HUES48 (cell line): ENCODE measurements around the gene OTOP2.

Experiments used
- H3K27ac ChIP-seq: one replicate; pipeline ENCODE4 v1.7.0; 2013; ENCODE audit warnings: low read depth, low read length, inconsistent platforms
- H3K27me3 ChIP-seq: 2 replicates; pipeline ENCODE4 v1.6.1; 2013; ENCODE audit warnings: mild to moderate bottlenecking, low read length; ENCODE audit not compliant: control insufficient read depth, insufficient read depth
- H3K36me3 ChIP-seq: 2 replicates; pipeline ENCODE4 v1.6.1; 2013; ENCODE audit warnings: low read length; ENCODE audit not compliant: control insufficient read depth, insufficient read depth
- H3K4me1 ChIP-seq: 2 replicates; pipeline ENCODE4 v1.6.1; 2013; ENCODE audit warnings: mild to moderate bottlenecking, low read length; ENCODE audit not compliant: control insufficient read depth, insufficient read depth
- H3K4me3 ChIP-seq: 2 replicates; pipeline ENCODE4 v1.5.1; 2013; ENCODE audit warnings: mild to moderate bottlenecking, low read depth, low read length
- H3K9ac ChIP-seq: 2 replicates; pipeline ENCODE4 v1.6.1; 2013; ENCODE audit warnings: mild to moderate bottlenecking, low read depth, low read length, moderate library complexity
- H3K9me3 ChIP-seq: 2 replicates; pipeline ENCODE4 v1.6.1; 2013; ENCODE audit warnings: low read length; ENCODE audit not compliant: control insufficient read depth, insufficient read depth

Gene OTOP2

DNA sequence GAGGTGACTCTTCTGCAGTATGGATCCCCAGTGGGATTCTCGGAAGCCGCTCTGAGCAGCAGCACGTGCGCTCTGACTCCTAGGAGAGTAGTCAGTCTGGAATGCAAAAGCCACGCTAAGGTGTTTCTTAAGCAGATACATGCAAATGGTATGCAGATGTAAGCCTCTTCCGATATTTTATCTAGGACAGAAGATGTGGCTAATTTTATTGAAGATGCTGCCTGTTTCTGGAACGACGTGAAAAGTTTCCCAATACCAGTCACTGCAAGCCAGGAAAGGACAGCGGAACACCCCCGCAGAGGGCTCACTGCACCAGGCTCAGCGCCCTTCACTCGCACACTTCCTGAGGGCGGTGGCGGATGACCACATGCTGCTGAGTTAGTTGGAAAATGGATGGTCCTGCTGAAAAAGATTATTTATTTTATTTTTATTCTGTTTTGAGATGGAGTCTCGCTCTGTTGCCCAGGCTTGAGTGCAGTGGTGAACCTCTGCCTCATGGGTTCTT, 40.8 kb upstream of the OTOP2 start:
- H3K27ac ChIP-seq = no peak overlapping the region
- H3K9ac ChIP-seq = no peak overlapping the region
- no peaks in the 10 kb centered on the region; the same call in 1 of the 2 replicates for H3K27me3 ChIP-seq
- H3K4me1 ChIP-seq = peaks cover 9% of the 10 kb centered on the region
- no peak overlapping the region for H3K4me3 ChIP-seq
- no peaks in the 10 kb centered on the region for H3K36me3 ChIP-seq
- no peaks in the 10 kb centered on the region for H3K9me3 ChIP-seq

DNA sequence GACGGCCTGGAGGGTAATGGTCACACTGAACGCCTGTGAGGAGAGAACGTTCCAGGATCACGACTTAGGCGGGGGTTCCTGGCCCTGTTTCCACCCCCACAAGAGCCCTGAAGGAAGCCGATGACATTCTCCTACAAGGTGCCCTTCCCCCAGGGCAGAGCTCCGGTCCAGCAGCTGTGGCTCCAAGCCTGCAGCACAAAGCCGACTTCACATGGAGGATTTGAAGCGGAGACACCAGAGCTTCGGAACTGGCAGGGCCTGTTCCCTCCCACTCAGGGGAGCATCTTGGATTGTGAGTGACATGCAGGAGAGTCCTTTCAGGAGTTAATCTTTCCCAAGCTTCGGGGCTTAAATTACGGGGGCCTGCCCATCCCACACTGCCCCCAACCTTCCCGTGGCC, 35.6 kb upstream of the OTOP2 start:
- no peak overlapping the region for H3K4me3 ChIP-seq
- H3K4me1 ChIP-seq = no peaks in the 10 kb centered on the region; the same call in 1 of the 2 replicates
- H3K27ac ChIP-seq = no peak overlapping the region
- peaks cover 22% of the 10 kb centered on the region for H3K27me3 ChIP-seq
- H3K9ac ChIP-seq = no peak overlapping the region
- no peaks in the 10 kb centered on the region for H3K36me3 ChIP-seq
- H3K9me3 ChIP-seq = no peaks in the 10 kb centered on the region

DNA sequence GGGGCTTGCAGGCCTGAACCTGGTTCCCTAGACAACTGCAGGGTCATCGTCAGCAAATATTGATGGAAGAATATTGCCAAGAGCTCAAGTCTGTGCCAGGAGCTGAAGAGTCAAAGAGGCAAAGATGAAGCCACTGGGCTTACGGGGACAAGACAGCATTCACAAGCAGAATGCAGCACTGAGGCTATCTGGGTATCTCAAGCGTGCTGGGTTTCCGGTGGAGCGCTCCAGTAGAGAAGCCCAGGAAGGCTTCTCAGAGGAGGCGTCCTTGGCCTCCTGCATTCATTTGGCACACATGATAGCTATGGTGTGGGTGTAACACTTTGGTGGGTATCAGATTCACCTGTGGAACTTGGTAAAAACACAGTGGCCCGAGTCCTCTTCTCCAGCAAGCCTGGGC, 33.5 kb upstream of the OTOP2 start:
- Histone ChIP-seq H3K9me3 (no peaks in the 10 kb centered on the region), H3K4me1 (no peaks in the 10 kb centered on the region), H3K9ac (no peak overlapping the region), H3K27me3 (peaks cover 42% of the 10 kb centered on the region), H3K36me3 (no peaks in the 10 kb centered on the region), H3K4me3 (no peak overlapping the region), H3K27ac (no peak overlapping the region)

DNA sequence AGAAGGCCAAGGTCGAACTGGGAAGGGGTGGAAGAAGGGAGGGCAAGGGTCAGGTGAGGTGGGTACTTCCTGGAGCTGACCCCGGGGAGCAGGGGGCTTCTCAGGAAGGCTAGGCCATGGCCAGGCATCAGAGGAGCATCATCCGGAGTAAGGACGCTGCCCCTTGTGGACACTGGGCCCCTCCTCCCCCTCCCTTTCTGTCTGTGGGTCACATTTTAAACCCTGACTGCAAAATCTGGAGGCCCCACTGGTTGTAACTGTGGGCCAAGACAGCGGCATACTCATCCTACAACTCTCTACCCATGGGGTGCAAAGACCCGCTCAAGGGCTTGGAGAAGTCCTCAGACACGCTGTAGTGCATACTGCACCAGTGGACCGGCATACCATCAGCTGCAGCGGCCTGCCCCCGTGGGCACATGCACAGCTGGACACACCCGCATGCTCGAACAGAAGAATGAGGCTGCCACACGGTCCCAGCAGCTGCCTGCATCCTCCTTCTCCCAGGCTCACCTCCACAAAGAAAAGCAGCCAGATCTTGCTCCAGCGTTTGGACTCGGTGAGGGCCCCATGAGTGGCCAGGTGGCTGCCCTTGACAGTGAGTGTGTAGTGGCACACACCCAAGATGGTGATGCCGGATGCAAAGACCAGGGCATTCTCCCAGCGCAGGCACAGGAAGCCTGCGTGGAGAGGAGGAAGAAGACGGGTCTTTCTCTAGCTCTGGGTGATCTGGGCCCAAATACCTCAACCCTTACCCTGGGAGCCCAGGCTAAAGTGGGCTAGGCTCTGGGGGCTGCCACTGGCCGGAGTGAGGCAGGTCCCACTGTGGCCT, 31.8 kb upstream of the OTOP2 start:
- no peaks in the 10 kb centered on the region for H3K9me3 ChIP-seq
- H3K36me3 ChIP-seq = no peaks in the 10 kb centered on the region
- H3K4me1 ChIP-seq = no peaks in the 10 kb centered on the region
- H3K4me3 ChIP-seq = peak overlapping the region; percentile 69; the same call in 1 of the 2 replicates
- peaks cover 53% of the 10 kb centered on the region for H3K27me3 ChIP-seq
- H3K9ac ChIP-seq = no peak overlapping the region
- H3K27ac ChIP-seq = no peak overlapping the region

DNA sequence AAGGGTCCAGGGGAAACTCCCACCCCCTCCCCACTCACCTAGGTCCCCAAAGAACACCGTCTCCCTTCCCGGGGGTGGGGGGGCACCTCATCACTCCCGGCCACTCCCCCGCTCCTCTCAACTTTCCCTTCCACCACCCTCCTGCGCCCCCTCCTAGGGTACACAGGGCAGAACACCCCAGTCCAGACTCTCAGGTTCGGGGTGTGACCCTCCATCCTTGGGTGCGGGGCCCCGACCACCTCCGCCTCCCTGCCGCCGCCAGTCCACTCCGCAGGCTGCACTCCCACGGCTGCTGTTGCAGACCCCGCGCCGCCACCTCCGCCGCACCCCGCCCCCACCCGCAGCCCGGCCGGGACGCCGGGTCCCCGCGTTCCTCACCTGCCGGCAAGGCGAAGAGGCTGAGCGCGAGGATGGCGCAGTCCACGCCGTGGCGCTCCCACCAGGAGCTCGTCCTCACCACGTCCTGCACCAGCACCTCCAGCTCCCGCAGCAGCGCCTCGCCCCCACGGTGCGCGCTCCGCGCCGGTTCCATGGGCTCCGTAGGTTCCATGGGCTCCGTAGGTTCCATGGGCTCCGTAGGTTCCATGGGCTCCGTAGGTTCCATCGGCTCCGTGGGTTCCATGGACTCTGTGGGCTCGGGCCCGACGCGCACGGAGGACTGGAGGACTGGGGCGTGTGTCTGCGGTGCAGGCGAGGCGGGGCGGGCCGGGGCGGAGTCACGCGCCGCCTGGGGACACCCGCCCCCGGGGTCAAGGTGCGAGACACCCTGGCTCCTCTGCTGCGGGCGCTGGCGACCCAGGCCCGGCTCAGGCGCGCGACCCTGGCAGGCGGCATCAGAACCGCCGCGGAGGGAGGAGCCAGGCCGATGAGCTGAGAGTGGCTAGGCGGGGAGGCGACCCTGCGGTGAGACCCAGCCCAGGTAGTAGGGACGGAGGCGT, 30.8 kb upstream of the OTOP2 start, which contains the start of gene FADS6:
FADS6 (minus strand) TSS at position 660 of the 938 bp plus-strand sequence; CDS start at position 622, 38 bp downstream.
- Histone ChIP-seq H3K27me3 (peaks cover 53% of the 10 kb centered on the region), H3K36me3 (no peaks in the 10 kb centered on the region), H3K4me3 (peak within 1 kb of the TSS; percentile 69), H3K9me3 (no peaks in the 10 kb centered on the region), H3K4me1 (no peaks in the 10 kb centered on the region), H3K9ac (no peak within 1 kb of the TSS), H3K27ac (no peak within 1 kb of the TSS)

DNA sequence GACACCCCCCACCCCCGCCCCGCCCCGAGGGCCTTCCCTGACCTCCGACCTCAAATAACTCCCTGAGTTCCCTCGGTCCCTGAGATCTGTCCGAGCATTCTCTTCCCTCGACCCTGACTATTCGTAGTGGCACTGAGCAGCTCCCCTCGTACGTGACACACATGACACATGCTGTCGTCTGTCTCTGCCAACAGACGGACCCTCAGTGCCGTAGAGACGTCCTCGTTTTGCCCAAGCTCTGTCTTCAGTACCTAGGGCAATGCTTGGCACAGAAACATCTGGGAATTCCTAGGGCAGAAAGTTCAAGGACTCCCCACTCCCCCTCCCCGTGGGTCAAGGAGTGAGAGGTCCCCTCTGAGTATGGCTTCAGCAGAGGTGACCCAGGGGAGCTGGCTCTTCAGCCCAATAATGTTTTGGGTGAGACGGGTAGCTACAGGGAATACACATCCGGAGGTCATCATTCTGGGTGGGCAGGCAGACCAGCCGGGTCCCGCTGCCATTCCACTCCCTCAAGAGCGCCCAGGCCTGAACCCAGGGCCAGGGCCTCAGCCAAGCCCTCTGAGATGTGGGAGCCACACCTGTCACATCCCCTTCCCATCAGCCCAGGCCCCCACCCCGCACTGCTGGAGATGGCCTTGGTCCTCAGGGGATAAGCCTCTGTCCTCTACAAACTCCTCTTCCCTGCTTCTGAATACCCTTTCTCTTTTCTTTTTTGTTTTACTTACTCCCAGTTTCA, 30.0 kb upstream of the OTOP2 start:
- peak overlapping the region; percentile 69; the same call in 1 of the 2 replicates for H3K4me3 ChIP-seq
- H3K36me3 ChIP-seq = no peaks in the 10 kb centered on the region
- H3K27ac ChIP-seq = no peak overlapping the region
- H3K9me3 ChIP-seq = no peaks in the 10 kb centered on the region
- no peaks in the 10 kb centered on the region for H3K4me1 ChIP-seq
- H3K9ac ChIP-seq = no peak overlapping the region
- peaks cover 53% of the 10 kb centered on the region for H3K27me3 ChIP-seq

DNA sequence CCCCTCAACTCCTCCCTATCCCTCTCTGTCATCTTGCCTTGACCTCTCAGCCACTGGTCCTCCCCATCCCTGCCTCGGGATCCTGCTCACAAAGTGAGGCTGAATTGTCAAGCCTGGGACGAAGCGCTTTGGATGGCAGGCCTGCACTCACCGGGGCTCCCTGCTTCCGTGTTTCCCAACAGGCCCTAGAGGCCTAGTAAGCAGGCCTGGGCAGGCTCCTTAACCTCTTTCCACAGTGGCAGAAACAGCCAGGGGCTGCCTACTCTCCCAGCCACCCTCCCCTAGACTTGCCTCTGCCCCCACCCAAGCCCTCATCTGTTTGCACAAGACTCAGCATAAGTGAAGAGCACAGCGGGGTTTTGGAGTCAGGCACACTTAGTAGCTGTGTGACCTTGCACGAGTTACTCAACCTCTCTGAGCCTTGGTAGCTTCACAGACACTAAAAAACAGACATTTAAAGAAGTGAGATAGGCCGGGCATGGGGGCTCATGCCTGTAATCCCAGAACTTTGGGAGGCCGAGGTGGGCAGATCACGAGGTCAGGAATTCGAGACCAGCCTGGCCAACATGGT, 25.6 kb upstream of the OTOP2 start:
- no peaks in the 10 kb centered on the region for H3K36me3 ChIP-seq
- no peaks in the 10 kb centered on the region for H3K9me3 ChIP-seq
- H3K4me1 ChIP-seq = no peaks in the 10 kb centered on the region
- peaks cover 36% of the 10 kb centered on the region for H3K27me3 ChIP-seq
- no peak overlapping the region for H3K9ac ChIP-seq
- H3K27ac ChIP-seq = no peak overlapping the region
- no peak overlapping the region for H3K4me3 ChIP-seq

DNA sequence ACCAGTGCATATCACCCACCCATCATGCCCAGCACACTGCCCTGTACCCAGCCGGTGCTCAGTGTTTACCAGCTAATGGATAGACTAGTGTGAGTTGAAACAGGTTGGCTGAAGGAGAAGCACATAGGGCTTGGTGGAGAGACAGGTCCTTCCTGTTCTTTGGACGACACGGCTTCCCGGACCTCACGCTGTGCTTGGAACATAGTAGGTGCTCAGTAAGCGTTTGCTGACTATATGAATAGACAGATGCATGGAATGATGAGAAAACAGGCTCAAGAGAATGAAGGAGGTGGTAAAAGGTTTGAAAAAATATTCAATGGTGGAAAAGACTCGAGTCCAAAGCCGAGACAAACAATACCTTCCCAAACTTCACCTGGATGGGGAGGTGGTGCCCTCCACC, 23.9 kb upstream of the OTOP2 start:
- no peaks in the 10 kb centered on the region for H3K4me1 ChIP-seq
- H3K4me3 ChIP-seq = no peak overlapping the region
- no peak overlapping the region for H3K27ac ChIP-seq
- H3K36me3 ChIP-seq = no peaks in the 10 kb centered on the region
- no peaks in the 10 kb centered on the region for H3K9me3 ChIP-seq
- H3K9ac ChIP-seq = no peak overlapping the region
- peaks cover 18% of the 10 kb centered on the region for H3K27me3 ChIP-seq

DNA sequence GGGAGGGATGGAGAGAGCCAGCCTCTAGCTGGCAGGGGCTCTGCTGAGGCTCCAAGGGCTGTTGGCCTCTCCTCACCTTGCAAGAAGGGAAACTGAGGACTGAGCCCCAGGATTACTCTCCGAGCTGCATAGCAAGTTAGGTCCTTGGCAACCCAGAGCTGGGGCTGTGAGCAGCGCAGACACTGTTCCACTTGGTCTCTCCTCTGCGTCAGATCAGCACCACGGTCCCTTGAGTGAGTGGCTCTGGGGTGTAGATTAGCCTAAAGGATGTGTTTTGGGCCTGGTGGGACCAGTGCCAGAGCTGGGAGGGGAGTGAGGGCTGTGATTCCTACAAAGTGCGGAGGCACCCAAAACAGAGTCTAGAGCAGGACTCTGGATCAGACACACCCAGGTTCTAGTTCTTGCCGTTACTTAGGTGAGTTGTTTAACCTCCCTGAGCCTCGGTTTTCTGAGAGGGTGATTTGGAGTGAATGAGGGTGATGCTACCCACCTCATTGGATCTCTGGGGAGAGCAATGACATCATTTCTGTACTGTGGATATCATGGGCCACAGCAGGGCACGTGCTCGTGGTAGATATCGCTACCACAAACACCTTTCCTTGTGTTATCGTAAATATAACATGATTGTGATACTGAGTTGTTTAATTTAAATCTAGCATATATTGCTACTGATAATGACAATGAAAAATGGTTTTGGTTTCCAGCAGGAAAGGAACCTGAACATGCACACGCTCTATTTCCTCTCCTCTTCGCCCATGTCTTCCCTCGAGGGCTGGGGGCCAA, 22.5 kb upstream of the OTOP2 start:
- Histone ChIP-seq H3K9ac (no peak overlapping the region), H3K4me3 (no peak overlapping the region), H3K9me3 (no peaks in the 10 kb centered on the region), H3K27ac (no peak overlapping the region), H3K4me1 (no peaks in the 10 kb centered on the region), H3K27me3 (peaks cover 8% of the 10 kb centered on the region; the same call in 1 of the 2 replicates), H3K36me3 (no peaks in the 10 kb centered on the region)
